ENCODE data around the gene OTOP3. TPM values are rescaled to one million over a fixed set of nuclear protein-coding genes. Genes with fewer than 3 reads are reported as not detected.

OTOP3 gene
- total RNA-seq, 1 experiment from 2014 or later: not detected

DNA sequence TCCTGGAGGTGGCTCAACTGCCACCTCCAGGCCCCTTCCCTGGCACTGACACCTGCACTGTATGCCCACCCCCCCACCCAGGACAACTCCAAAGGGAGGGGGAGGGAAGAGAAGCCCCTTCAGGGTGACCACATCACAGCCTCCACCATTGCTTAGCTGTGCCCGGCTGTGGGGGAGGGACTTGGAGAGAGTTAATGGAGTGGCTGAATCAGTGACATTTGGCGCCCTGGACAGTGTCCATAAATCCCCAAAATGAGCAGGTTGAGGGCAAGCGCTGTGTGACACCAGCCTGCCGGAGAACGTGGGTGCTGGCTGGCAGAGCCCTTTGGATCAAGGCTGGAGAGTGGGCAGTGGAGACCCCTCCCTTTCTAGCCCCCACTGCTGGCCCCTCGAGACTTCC is 13.5 kb upstream of the OTOP3 start:
- Histone ChIP-seq H3K4me3 (no peak overlapping the region), H3K36me3 (ENCODE audit: low read depth) (no peaks in the 10 kb centered on the region), H3K9me3 (ENCODE audit: insufficient read depth, low read depth) (no peaks in the 10 kb centered on the region), H3K4me2 (no peak overlapping the region), H4K20me1 (ENCODE audit: insufficient read depth) (no peaks in the 10 kb centered on the region), H3F3A (ENCODE audit: insufficient read depth, low read depth) (no peaks in the 10 kb centered on the region), H3K9me2 (ENCODE audit: insufficient read depth) (no peaks in the 10 kb centered on the region), H3K27me3 (ENCODE audit: insufficient read depth, low read depth) (peaks cover 34% of the 10 kb centered on the region), H3K4me1 (replicated peaks; ENCODE audit: insufficient read depth) (no peaks in the 10 kb centered on the region), H3K79me2 (ENCODE audit: low read depth) (no peaks in the 10 kb centered on the region), H3K27ac (no peak overlapping the region), H2AFZ (no peak overlapping the region)
- no peak for TF ChIP-seq EZH2 (IDR thresholded peaks at IDR 0.05; ENCODE audit: low read depth)
- TF ChIP-seq, protein P1, sequence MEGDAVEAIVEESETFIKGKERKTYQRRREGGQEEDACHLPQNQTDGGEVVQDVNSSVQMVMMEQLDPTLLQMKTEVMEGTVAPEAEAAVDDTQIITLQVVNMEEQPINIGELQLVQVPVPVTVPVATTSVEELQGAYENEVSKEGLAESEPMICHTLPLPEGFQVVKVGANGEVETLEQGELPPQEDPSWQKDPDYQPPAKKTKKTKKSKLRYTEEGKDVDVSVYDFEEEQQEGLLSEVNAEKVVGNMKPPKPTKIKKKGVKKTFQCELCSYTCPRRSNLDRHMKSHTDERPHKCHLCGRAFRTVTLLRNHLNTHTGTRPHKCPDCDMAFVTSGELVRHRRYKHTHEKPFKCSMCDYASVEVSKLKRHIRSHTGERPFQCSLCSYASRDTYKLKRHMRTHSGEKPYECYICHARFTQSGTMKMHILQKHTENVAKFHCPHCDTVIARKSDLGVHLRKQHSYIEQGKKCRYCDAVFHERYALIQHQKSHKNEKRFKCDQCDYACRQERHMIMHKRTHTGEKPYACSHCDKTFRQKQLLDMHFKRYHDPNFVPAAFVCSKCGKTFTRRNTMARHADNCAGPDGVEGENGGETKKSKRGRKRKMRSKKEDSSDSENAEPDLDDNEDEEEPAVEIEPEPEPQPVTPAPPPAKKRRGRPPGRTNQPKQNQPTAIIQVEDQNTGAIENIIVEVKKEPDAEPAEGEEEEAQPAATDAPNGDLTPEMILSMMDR (conservative IDR thresholded peaks at IDR 0.05): no peak
- DNase-seq: no peak
- no TSS peak for BruUV-seq (replicated peaks)
- ChIA-PET POLR2A (ENCODE audit: unreplicated experiment) (no interaction called here), CTCF (no interaction called here)
- intact Hi-C loops (cut with micrococcal nuclease; ENCODE audit: unreplicated experiment): no loop called here

DNA sequence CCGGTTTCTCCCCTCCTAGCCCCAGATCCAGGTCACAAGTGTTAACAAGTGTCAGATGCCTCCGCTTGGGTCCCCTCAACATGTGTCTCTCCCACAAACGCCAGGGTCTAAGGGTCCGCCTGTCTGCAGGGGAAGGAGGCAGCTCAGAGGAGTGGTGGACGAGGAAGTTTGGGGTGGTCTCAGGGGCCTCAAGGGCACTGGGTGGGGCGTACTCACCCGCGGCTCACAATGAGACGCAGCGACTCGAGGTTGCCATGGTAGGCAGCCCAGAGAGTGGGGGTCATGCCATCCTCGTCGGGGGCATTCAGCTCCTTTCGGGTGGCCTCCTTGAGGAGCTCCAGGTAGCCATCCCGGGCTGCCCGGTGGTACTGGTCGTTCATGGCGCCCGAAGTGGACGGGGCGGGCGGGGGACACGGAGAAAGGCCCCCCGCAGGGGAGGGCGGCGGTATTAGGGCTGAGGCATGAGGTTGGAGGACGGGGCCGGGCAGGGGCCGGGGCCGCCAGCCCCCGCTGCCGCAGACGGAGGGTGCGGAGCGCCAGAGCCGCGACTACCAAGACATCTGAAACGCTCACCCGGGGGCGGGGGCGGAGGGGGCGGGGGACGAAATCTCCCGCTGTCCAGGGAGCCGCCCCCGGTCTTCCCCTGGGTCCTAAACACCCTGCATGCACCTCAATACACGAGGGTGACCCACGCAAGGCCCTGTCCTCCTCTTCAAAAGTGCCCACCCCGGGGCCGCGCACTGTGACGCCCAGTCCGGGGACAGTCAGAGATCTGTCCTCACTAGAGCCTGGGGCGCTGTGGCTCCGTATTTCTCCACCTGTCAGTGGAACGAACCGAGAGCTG is 12.8 kb upstream of the OTOP3 start, which contains the start of gene USH1G:
USH1G (minus strand) TSS at position 562 of the 844 bp plus-strand sequence; CDS start at position 380, 182 bp downstream.
- no peak for DNase-seq
- no peaks in the 10 kb centered on the region for H3K4me1 ChIP-seq (replicated peaks; ENCODE audit: insufficient read depth)
- H3K36me3 ChIP-seq (ENCODE audit: low read depth): no peaks in the 10 kb centered on the region
- TF ChIP-seq, protein P1 (conservative IDR thresholded peaks at IDR 0.05): no peak
- ChIA-PET CTCF (interaction anchor here (0.6 kb wide), 1 partner anchor 280 kb away, joined by 3 read pairs; no protein-coding TSS in a partner anchor), POLR2A (ENCODE audit: unreplicated experiment) (interaction anchor here (0.8 kb wide), 1 partner anchor 29 kb away, joined by 4 read pairs; no protein-coding TSS in a partner anchor)
- H2AFZ ChIP-seq: peak within 1 kb of the TSS; percentile 91
- H3K79me2 ChIP-seq (ENCODE audit: low read depth): no peaks in the 10 kb centered on the region
- intact Hi-C loops (cut with micrococcal nuclease; ENCODE audit: unreplicated experiment): loop anchor here (1.0 kb wide), 1 partner anchor 35 kb away; no protein-coding TSS in a partner anchor
- no peaks in the 10 kb centered on the region for H3K9me2 ChIP-seq (ENCODE audit: insufficient read depth)
- H3K27ac ChIP-seq: no peak within 1 kb of the TSS
- peak within 1 kb of the TSS; percentile 94 for H3K4me2 ChIP-seq
- no peaks in the 10 kb centered on the region for H4K20me1 ChIP-seq (ENCODE audit: insufficient read depth)
- no peaks in the 10 kb centered on the region for H3K9me3 ChIP-seq (ENCODE audit: insufficient read depth, low read depth)
- H3F3A ChIP-seq (ENCODE audit: insufficient read depth, low read depth): no peaks in the 10 kb centered on the region
- BruUV-seq (replicated peaks): no TSS peak
- H3K4me3 ChIP-seq: peak within 1 kb of the TSS; percentile 55; the same call in 1 of the 2 replicates
- H3K27me3 ChIP-seq (ENCODE audit: insufficient read depth, low read depth): peaks cover 34% of the 10 kb centered on the region

DNA sequence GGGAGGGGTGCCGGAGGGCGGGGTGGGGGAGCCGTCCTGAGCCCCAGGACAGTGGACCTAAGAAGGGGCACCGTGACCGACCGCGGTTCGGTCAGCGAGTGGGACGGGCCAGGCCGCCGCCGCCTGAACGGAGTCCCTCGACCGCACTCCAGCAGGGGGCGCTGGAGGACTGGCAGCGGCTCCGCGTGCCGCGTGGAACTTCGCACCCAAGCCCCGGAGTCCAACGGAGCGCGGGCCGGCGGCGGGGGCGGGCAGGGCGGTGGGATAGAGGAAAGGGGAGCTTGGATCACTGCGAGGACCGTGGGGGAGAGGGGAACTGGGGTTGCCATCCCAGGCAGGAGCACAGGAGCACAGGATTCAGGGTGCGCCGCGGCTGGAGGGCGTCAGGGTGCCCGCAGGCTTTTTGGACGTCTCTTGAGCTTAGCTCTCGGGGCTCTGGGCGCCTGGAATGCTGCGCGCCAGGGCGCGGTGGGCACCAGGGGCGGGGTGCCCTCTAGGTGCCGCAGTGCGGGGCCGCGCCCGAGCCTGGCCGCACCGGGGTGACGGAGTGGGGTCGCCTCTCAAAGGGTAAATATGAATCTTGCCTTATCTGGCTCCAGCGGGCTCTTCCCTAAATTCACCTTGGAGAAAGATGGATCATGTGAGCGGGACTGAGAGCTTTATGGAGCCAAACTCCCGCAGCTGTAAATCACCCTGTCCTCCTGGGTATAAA is 12.0 kb upstream of the OTOP3 start:
- H3K79me2 ChIP-seq (ENCODE audit: low read depth): no peaks in the 10 kb centered on the region
- H3K4me2 ChIP-seq: peak overlapping the region; percentile 94
- no peaks in the 10 kb centered on the region for H3K9me2 ChIP-seq (ENCODE audit: insufficient read depth)
- H3K36me3 ChIP-seq (ENCODE audit: low read depth): no peaks in the 10 kb centered on the region
- H3K27me3 ChIP-seq (ENCODE audit: insufficient read depth, low read depth): peaks cover 34% of the 10 kb centered on the region
- no peaks in the 10 kb centered on the region for H3K9me3 ChIP-seq (ENCODE audit: insufficient read depth, low read depth)
- TF ChIP-seq, protein P1 (conservative IDR thresholded peaks at IDR 0.05): peak; percentile 92
- TF ChIP-seq EZH2 (IDR thresholded peaks at IDR 0.05; ENCODE audit: low read depth): no peak
- intact Hi-C loops (cut with micrococcal nuclease; ENCODE audit: unreplicated experiment): loop anchor here (1.0 kb wide), 1 partner anchor 35 kb away; no protein-coding TSS in a partner anchor
- ChIA-PET CTCF (interaction anchor here (0.6 kb wide), 1 partner anchor 37 kb away, joined by 5 read pairs; no protein-coding TSS in a partner anchor), POLR2A (ENCODE audit: unreplicated experiment) (interaction anchor here (0.8 kb wide), 1 partner anchor 29 kb away, joined by 4 read pairs; no protein-coding TSS in a partner anchor)
- BruUV-seq (replicated peaks): no TSS peak
- H2AFZ ChIP-seq: peak overlapping the region; percentile 91
- DNase-seq: peak in 1 of 2 experiments; percentile 56
- H3K4me3 ChIP-seq: peak overlapping the region; percentile 55; the same call in 1 of the 2 replicates
- H3K4me1 ChIP-seq (replicated peaks; ENCODE audit: insufficient read depth): no peaks in the 10 kb centered on the region
- no peak overlapping the region for H3K27ac ChIP-seq
- H3F3A ChIP-seq (ENCODE audit: insufficient read depth, low read depth): no peaks in the 10 kb centered on the region
- no peaks in the 10 kb centered on the region for H4K20me1 ChIP-seq (ENCODE audit: insufficient read depth)
